ENCODE data around the gene RAP1GAP2. TPM values are rescaled to one million over a fixed set of nuclear protein-coding genes. Genes with fewer than 3 reads are reported as not detected.

The RAP1GAP2 gene
- total RNA-seq, 1 donor from 2014 or later = 30.4 TPM

- DNase-seq (ENCODE audit: low read depth) = no peak
Observed at GRCh38 chr17:2955931-2956582, 159.8 kb downstream of the RAP1GAP2 start.

GRCh38 chr17:2957631-2958286 lies 161.5 kb downstream of the RAP1GAP2 start:
- H3K4me3 ChIP-seq (ENCODE audit: low read depth, low read length) = no peak overlapping the region
- TF ChIP-seq CTCF (conservative IDR thresholded peaks at IDR 0.05; ENCODE audit: low read depth, low read length) = no peak
- DNase-seq (ENCODE audit: low read depth) = no peak

More at GRCh38 chr17:2955931-2956582, 159.8 kb downstream of the RAP1GAP2 start:
- H3K4me3 ChIP-seq (ENCODE audit: low read depth, low read length) = no peak overlapping the region
- no peak for TF ChIP-seq CTCF (conservative IDR thresholded peaks at IDR 0.05; ENCODE audit: low read depth, low read length)

GRCh38 chr17:2958706-2959222 lies 162.5 kb downstream of the RAP1GAP2 start:
- no peak for TF ChIP-seq CTCF (conservative IDR thresholded peaks at IDR 0.05; ENCODE audit: low read depth, low read length)
- DNase-seq (ENCODE audit: low read depth) = no peak
- no peak overlapping the region for H3K4me3 ChIP-seq (ENCODE audit: low read depth, low read length)

- DNase-seq (ENCODE audit: low read depth) = no peak
- no peak for TF ChIP-seq CTCF (conservative IDR thresholded peaks at IDR 0.05; ENCODE audit: low read depth, low read length)
- H3K4me3 ChIP-seq (ENCODE audit: low read depth, low read length) = no peak overlapping the region
Observed at GRCh38 chr17:2959371-2960130, 163.3 kb downstream of the RAP1GAP2 start.

- no peak for TF ChIP-seq CTCF (conservative IDR thresholded peaks at IDR 0.05; ENCODE audit: low read depth, low read length)
- no peak for DNase-seq (ENCODE audit: low read depth)
- no peak overlapping the region for H3K4me3 ChIP-seq (ENCODE audit: low read depth, low read length)
Observed at GRCh38 chr17:2961446-2961845, 165.2 kb downstream of the RAP1GAP2 start.

GRCh38 chr17:2962236-2962635 lies 166.0 kb downstream of the RAP1GAP2 start:
- no peak for DNase-seq (ENCODE audit: low read depth)
- no peak overlapping the region for H3K4me3 ChIP-seq (ENCODE audit: low read depth, low read length)
- no peak for TF ChIP-seq CTCF (conservative IDR thresholded peaks at IDR 0.05; ENCODE audit: low read depth, low read length)
